Peyer's patch (tissue), 4 donors: Measurements from ENCODE around the gene SUSD1.

ENCODE experiments used
- POLR2A ChIP-seq, 2 donors: fragments of 450-650 bp; IDR thresholded peaks; one replicate each; pipeline ENCODE4 v1.5.1; 2017; ENCODE audit warnings: antibody characterized with exemption in 2 of 2, mild to moderate bottlenecking in 2 of 2, moderate library complexity in 2 of 2
- TF ChIP-seq, protein P1 (sequence below), 6 experiments: fragments of 450-650 bp in 4 of 6; fragments of 200-600 bp in 2 of 6; sonication (generic) in 1 of 6; IDR thresholded peaks; one replicate each; pipeline ENCODE4 v1.5.1; 2017 to 2019; ENCODE audit warnings: antibody characterized with exemption in 6 of 6, mild to moderate bottlenecking in 3 of 6, moderate library complexity in 1 of 6

DNA sequence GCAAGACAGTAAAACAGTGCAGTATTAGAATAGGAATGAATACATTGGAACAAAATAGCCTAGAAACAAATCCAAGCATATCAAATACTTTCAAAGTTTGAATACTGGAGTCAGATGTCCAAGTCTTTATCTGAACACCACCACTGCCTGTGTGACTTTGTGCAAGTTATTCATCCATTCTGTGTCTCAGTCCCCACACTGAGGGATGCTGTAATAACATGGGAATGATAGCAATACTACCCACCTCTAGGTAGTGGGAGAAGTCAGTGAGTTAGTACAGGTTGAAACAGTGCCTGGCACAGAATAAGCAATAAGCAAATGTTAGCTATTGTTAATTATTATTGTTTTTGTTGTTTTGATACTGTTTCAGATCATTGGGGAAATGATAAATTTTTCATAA is 130.9 kb downstream of the SUSD1 start:
- TF ChIP-seq, protein P1, sequence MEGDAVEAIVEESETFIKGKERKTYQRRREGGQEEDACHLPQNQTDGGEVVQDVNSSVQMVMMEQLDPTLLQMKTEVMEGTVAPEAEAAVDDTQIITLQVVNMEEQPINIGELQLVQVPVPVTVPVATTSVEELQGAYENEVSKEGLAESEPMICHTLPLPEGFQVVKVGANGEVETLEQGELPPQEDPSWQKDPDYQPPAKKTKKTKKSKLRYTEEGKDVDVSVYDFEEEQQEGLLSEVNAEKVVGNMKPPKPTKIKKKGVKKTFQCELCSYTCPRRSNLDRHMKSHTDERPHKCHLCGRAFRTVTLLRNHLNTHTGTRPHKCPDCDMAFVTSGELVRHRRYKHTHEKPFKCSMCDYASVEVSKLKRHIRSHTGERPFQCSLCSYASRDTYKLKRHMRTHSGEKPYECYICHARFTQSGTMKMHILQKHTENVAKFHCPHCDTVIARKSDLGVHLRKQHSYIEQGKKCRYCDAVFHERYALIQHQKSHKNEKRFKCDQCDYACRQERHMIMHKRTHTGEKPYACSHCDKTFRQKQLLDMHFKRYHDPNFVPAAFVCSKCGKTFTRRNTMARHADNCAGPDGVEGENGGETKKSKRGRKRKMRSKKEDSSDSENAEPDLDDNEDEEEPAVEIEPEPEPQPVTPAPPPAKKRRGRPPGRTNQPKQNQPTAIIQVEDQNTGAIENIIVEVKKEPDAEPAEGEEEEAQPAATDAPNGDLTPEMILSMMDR (IDR thresholded peaks at IDR 0.05) = no peak
- no peak for TF ChIP-seq POLR2A (IDR thresholded peaks at IDR 0.05)
